Measurements from ENCODE around the gene MLKL.

The MLKL gene

DNA sequence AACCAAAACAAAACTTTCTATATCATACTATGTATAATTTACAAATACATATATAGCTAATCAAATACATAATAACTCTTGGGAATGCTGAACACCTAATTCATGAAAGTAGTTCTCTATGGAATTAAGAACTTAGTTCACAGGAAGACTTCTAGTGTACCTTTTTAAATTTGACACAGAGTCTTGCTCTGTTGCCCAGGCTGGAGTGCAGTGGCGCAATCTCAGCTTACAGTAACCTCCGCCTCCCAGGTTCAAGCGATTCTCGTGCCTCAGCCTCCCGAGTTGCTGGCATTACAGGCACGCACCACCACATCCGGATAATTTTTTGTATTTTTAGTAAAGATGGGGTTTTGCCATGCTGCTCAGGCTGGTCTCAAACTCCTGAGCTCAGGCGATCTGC lies 58.7 kb downstream of the MLKL start:
- Histone ChIP-seq H4K20me1 (ENCODE audit: insufficient read depth, low read length) (peaks cover 34% of the 10 kb centered on the region), H2AFZ (ENCODE audit: low read depth, low read length) (no peak overlapping the region), H3K4me2 (ENCODE audit: insufficient read depth, low read length) (no peak overlapping the region), H3K79me2 (ENCODE audit: insufficient read depth, low read length) (peaks cover 66% of the 10 kb centered on the region), H3K9me3 (ENCODE audit: insufficient read depth, low read length, severe bottlenecking) (no peaks in the 10 kb centered on the region), H3K27me3 (ENCODE audit: insufficient read depth, low read length, poor library complexity) (no peaks in the 10 kb centered on the region), H3K27ac (ENCODE audit: low read length) (no peak overlapping the region), H3K4me3 (ENCODE audit: low read depth in 1 of 2, low read length in 2 of 2) (no peak overlapping the region), H3K9ac (ENCODE audit: low read depth, low read length) (no peak overlapping the region), H3K36me3 (ENCODE audit: insufficient read depth, low read length) (peaks cover 98% of the 10 kb centered on the region), H3K4me1 (ENCODE audit: insufficient read depth, low read length) (no peaks in the 10 kb centered on the region)
- no peak for DNase-seq
- no peak for ATAC-seq (ENCODE audit: insufficient read depth, low read depth)
- TF ChIP-seq, protein P1, sequence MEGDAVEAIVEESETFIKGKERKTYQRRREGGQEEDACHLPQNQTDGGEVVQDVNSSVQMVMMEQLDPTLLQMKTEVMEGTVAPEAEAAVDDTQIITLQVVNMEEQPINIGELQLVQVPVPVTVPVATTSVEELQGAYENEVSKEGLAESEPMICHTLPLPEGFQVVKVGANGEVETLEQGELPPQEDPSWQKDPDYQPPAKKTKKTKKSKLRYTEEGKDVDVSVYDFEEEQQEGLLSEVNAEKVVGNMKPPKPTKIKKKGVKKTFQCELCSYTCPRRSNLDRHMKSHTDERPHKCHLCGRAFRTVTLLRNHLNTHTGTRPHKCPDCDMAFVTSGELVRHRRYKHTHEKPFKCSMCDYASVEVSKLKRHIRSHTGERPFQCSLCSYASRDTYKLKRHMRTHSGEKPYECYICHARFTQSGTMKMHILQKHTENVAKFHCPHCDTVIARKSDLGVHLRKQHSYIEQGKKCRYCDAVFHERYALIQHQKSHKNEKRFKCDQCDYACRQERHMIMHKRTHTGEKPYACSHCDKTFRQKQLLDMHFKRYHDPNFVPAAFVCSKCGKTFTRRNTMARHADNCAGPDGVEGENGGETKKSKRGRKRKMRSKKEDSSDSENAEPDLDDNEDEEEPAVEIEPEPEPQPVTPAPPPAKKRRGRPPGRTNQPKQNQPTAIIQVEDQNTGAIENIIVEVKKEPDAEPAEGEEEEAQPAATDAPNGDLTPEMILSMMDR (IDR thresholded peaks at IDR 0.05; ENCODE audit: borderline replicate concordance, extremely low read depth, low read length, poor library complexity, severe bottlenecking) = no peak
- no peak for TF ChIP-seq EZH2 (IDR thresholded peaks at IDR 0.05; ENCODE audit: borderline replicate concordance, low read depth, low read length, severe bottlenecking)

DNA sequence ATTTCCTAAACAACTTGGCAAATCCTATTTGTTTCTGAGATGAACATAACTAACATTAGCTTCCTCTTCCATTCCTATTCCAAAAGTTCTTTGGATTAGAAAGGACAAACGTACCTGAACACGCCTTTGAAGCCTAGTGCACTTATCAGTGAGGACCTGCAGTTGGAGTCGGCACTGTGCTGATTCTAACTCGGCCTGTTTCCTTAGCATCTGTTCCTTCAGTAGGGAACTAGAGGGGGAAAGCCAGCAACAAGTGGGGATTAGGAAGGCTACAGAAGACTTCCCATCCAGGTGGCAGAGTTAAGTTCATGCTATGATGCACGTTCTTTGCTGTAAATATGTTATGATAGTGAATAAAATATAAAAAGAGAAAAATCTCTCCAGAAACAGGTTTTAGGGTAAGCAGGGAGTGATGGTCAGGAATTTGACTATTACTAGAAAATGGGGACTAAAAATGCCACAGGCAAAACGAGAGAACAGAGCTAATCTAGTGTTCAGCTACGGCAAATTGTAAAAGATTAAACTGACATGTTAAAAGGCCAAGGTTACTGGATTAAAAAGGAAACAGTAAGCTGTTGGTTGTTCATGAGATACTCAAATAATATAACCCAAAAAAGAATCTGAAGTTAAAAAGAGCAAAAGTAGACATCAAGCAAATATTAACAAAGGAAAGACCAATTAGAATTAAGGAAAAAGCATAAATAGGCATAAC lies 62.8 kb downstream of the MLKL start:
- ATAC-seq (ENCODE audit: insufficient read depth, low read depth) (no peak), DNase-seq (no peak)
- H4K20me1 ChIP-seq (ENCODE audit: insufficient read depth, low read length) = peaks cover 28% of the 10 kb centered on the region
- no peak overlapping the region for H3K27ac ChIP-seq (ENCODE audit: low read length)
- no peaks in the 10 kb centered on the region for H3K4me1 ChIP-seq (ENCODE audit: insufficient read depth, low read length)
- H3K36me3 ChIP-seq (ENCODE audit: insufficient read depth, low read length) = peaks cover 98% of the 10 kb centered on the region
- no peak overlapping the region for H3K4me3 ChIP-seq (ENCODE audit: low read depth in 1 of 2, low read length in 2 of 2)
- no peaks in the 10 kb centered on the region for H3K27me3 ChIP-seq (ENCODE audit: insufficient read depth, low read length, poor library complexity)
- no peak overlapping the region for H2AFZ ChIP-seq (ENCODE audit: low read depth, low read length)
- no peak overlapping the region for H3K9ac ChIP-seq (ENCODE audit: low read depth, low read length)
- H3K4me2 ChIP-seq (ENCODE audit: insufficient read depth, low read length) = no peak overlapping the region
- H3K9me3 ChIP-seq (ENCODE audit: insufficient read depth, low read length, severe bottlenecking) = no peaks in the 10 kb centered on the region
- no peak for TF ChIP-seq EZH2 (IDR thresholded peaks at IDR 0.05; ENCODE audit: borderline replicate concordance, low read depth, low read length, severe bottlenecking)
- TF ChIP-seq, protein P1 (IDR thresholded peaks at IDR 0.05; ENCODE audit: borderline replicate concordance, extremely low read depth, low read length, poor library complexity, severe bottlenecking) = no peak
- peaks cover 57% of the 10 kb centered on the region for H3K79me2 ChIP-seq (ENCODE audit: insufficient read depth, low read length)

DNA sequence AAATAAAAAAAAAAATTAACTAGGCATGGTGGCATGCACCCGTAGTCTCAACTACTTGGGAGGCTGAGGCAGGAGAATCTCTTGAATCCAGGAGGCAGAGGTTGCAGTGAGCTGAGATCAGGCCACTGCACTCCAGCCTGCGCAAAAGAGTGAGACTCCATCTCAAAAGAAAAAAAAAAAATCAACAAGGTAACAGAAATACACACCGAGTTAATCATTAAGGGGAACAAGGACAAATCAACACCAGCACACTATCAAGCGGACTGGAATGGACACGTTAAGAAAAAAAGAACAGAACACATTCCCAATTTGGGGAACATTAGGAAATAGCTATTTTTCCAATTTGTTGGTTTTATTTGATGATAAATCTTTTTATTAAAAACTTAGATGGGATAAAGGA lies 65.4 kb downstream of the MLKL start:
- Histone ChIP-seq H3K4me2 (ENCODE audit: insufficient read depth, low read length) (no peak overlapping the region), H3K27ac (ENCODE audit: low read length) (no peak overlapping the region), H2AFZ (ENCODE audit: low read depth, low read length) (no peak overlapping the region), H3K9ac (ENCODE audit: low read depth, low read length) (no peak overlapping the region), H4K20me1 (ENCODE audit: insufficient read depth, low read length) (peaks cover 46% of the 10 kb centered on the region), H3K27me3 (ENCODE audit: insufficient read depth, low read length, poor library complexity) (no peaks in the 10 kb centered on the region), H3K4me1 (ENCODE audit: insufficient read depth, low read length) (no peaks in the 10 kb centered on the region), H3K9me3 (ENCODE audit: insufficient read depth, low read length, severe bottlenecking) (no peaks in the 10 kb centered on the region), H3K4me3 (ENCODE audit: low read depth in 1 of 2, low read length in 2 of 2) (no peak overlapping the region), H3K36me3 (ENCODE audit: insufficient read depth, low read length) (peaks cover 98% of the 10 kb centered on the region), H3K79me2 (ENCODE audit: insufficient read depth, low read length) (peaks cover 53% of the 10 kb centered on the region)
- ATAC-seq (ENCODE audit: insufficient read depth, low read depth) = no peak
- TF ChIP-seq, protein P1 (IDR thresholded peaks at IDR 0.05; ENCODE audit: borderline replicate concordance, extremely low read depth, low read length, poor library complexity, severe bottlenecking) = no peak
- no peak for TF ChIP-seq EZH2 (IDR thresholded peaks at IDR 0.05; ENCODE audit: borderline replicate concordance, low read depth, low read length, severe bottlenecking)
- no peak for DNase-seq
